Activated naive CD8-positive, alpha-beta T cell treated with anti-CD3 and anti-CD28 coated beads, Interleukin-2, amount 50 U/mL, for 24 hours (primary cell): ENCODE measurements around the gene ZDHHC17.
"Not testable (repeated sequence)": the region's sequence is repeated elsewhere in the genome, so short reads cannot be mapped to it uniquely, and the experiment has no call there.

ENCODE experiments used
- ATAC-seq: fragments of 150-1000 bp; cut with Tn5 transposase; one replicate; pipeline ENCODE4 v1.10.0; 2021
- DNase-seq: peaks from one replicate; pipeline ENCODE4 v3.0.0; 2021
- H3K27ac Mint-ChIP-seq: one replicate; pipeline ENCODE4 v1.8.0; 2021; ENCODE audit warnings: mild to moderate bottlenecking, mixed read lengths
- H3K27me3 Mint-ChIP-seq: one replicate; pipeline ENCODE4 v1.8.0; 2021; ENCODE audit warnings: mixed read lengths
- H3K36me3 Mint-ChIP-seq: one replicate; pipeline ENCODE4 v1.8.0; 2021; ENCODE audit warnings: low read depth, mixed read lengths
- H3K4me1 Mint-ChIP-seq: one replicate; pipeline ENCODE4 v1.8.0; 2021; ENCODE audit warnings: mixed read lengths
- H3K4me3 Mint-ChIP-seq: one replicate; pipeline ENCODE4 v1.8.0; 2021; ENCODE audit warnings: mild to moderate bottlenecking, moderate library complexity, mixed read lengths
- H3K9me3 Mint-ChIP-seq: one replicate; pipeline ENCODE4 v1.8.0; 2021; ENCODE audit warnings: mixed read lengths

The ZDHHC17 gene

DNA sequence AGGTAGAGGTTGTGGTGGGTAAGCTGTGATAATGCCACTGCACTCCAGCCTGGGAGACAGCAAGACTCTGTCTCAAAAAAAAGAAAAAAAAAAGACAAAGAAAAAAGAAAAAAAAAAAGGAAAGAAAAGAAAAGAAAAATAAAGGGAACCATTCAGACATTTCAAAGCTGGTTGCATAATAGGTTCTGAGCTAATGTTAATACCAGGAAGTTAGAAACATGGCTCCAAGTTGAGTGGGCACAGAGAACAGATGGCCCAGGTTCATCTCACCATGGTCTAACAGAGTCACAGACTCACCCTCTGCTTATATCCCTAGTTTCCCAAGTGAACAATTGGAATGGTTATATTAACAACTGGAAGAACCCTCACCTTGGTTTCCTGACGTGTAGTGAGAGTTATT, 17.4 kb upstream of the ZDHHC17 start:
- Mint-ChIP-seq H3K36me3 (no peaks in the 10 kb centered on the region), H3K27me3 (peaks cover 2% of the 10 kb centered on the region), H3K9me3 (no peaks in the 10 kb centered on the region), H3K27ac (no peak overlapping the region), H3K4me3 (no peak overlapping the region), H3K4me1 (no peaks in the 10 kb centered on the region)
- DNase-seq: no peak
- ATAC-seq: no peak

DNA sequence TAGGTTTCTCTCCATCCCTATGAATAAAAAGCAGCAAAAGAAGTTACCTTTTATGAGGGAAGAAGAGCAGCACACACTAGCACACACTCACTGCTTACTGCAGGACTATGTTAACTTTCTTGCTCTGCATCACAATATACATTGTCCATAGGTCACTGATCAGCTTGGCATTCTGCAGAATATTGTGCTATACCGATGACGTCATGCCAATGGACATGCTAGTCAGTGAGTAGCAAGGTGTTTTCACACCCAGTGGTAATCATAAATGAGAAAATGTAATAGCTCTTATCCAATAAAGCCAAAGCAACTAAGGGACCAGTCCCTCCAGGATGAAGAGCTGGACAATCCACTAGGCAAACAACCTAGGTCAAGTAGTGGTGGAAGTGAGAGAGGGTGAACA, 16.7 kb upstream of the ZDHHC17 start:
- no peak for ATAC-seq
- Mint-ChIP-seq H3K27me3 (peaks cover 2% of the 10 kb centered on the region), H3K27ac (no peak overlapping the region), H3K4me1 (no peaks in the 10 kb centered on the region), H3K36me3 (no peaks in the 10 kb centered on the region), H3K4me3 (no peak overlapping the region), H3K9me3 (no peaks in the 10 kb centered on the region)
- DNase-seq: no peak

- no peaks in the 10 kb centered on the region for H3K4me1 Mint-ChIP-seq
- H3K9me3 Mint-ChIP-seq: no peaks in the 10 kb centered on the region
- H3K27ac Mint-ChIP-seq: no peak overlapping the region
- DNase-seq (no peak), ATAC-seq (no peak)
- no peak overlapping the region for H3K4me3 Mint-ChIP-seq
- H3K36me3 Mint-ChIP-seq: no peaks in the 10 kb centered on the region
- peaks cover 2% of the 10 kb centered on the region for H3K27me3 Mint-ChIP-seq
Measured at GRCh38 chr12:76755829-76756379, 8.0 kb upstream of the ZDHHC17 start.

GRCh38 chr12:76757694-76758093, 6.2 kb upstream of the ZDHHC17 start:
- Mint-ChIP-seq H3K36me3 (no peaks in the 10 kb centered on the region), H3K4me3 (no peak overlapping the region), H3K4me1 (no peaks in the 10 kb centered on the region), H3K27me3 (peaks cover 2% of the 10 kb centered on the region), H3K27ac (no peak overlapping the region), H3K9me3 (no peaks in the 10 kb centered on the region)
- no peak for ATAC-seq
- no peak for DNase-seq

GRCh38 chr12:76762601-76762980, 1.3 kb upstream of the ZDHHC17 start:
- Mint-ChIP-seq H3K4me1 (peaks cover 34% of the 10 kb centered on the region), H3K27ac (no peak overlapping the region), H3K27me3 (no peaks in the 10 kb centered on the region), H3K36me3 (no peaks in the 10 kb centered on the region), H3K9me3 (no peaks in the 10 kb centered on the region), H3K4me3 (peak overlapping the region; percentile 96)
- DNase-seq: no peak
- no peak for ATAC-seq

- ATAC-seq (no peak), DNase-seq (no peak)
- Mint-ChIP-seq H3K4me3 (peak overlapping the region; percentile 96), H3K9me3 (no peaks in the 10 kb centered on the region), H3K27ac (peak overlapping the region; percentile 96), H3K4me1 (peaks cover 47% of the 10 kb centered on the region), H3K27me3 (no peaks in the 10 kb centered on the region), H3K36me3 (no peaks in the 10 kb centered on the region)
Measured at GRCh38 chr12:76764856-76765255, 941 bp downstream of the ZDHHC17 start.

- no peak for ATAC-seq
- peaks cover 49% of the 10 kb centered on the region for H3K4me1 Mint-ChIP-seq
- peak overlapping the region; percentile 96 for H3K27ac Mint-ChIP-seq
- H3K4me3 Mint-ChIP-seq: peak overlapping the region; percentile 96
- H3K36me3 Mint-ChIP-seq: no peaks in the 10 kb centered on the region
- no peak for DNase-seq
- H3K27me3 Mint-ChIP-seq: no peaks in the 10 kb centered on the region
- H3K9me3 Mint-ChIP-seq: no peaks in the 10 kb centered on the region
Measured at GRCh38 chr12:76765598-76765997, 1.7 kb downstream of the ZDHHC17 start.

- H3K36me3 Mint-ChIP-seq: no peaks in the 10 kb centered on the region
- H3K27ac Mint-ChIP-seq: no peak overlapping the region
- H3K9me3 Mint-ChIP-seq: no peaks in the 10 kb centered on the region
- H3K27me3 Mint-ChIP-seq: no peaks in the 10 kb centered on the region
- peaks cover 49% of the 10 kb centered on the region for H3K4me1 Mint-ChIP-seq
- peak overlapping the region; percentile 96 for H3K4me3 Mint-ChIP-seq
- DNase-seq (no peak), ATAC-seq (no peak)
Measured at GRCh38 chr12:76766161-76766560, 2.2 kb downstream of the ZDHHC17 start.

- H3K9me3 Mint-ChIP-seq: no peaks in the 10 kb centered on the region
- no peak overlapping the region for H3K4me3 Mint-ChIP-seq
Measured at GRCh38 chr12:76768576-76768975, 4.7 kb downstream of the ZDHHC17 start.

GRCh38 chr12:76777765-76778216, 13.9 kb downstream of the ZDHHC17 start:
- Mint-ChIP-seq H3K4me3 (peak overlapping the region; percentile 33), H3K36me3 (peaks cover 18% of the 10 kb centered on the region), H3K9me3 (peaks cover 14% of the 10 kb centered on the region), H3K4me1 (peaks cover 60% of the 10 kb centered on the region), H3K27me3 (no peaks in the 10 kb centered on the region), H3K27ac (no peak overlapping the region)
- DNase-seq: no peak
- peak; percentile 52 for ATAC-seq

More at GRCh38 chr12:76768576-76768975, 4.7 kb downstream of the ZDHHC17 start:
- Mint-ChIP-seq H3K36me3 (peaks cover 3% of the 10 kb centered on the region), H3K27me3 (no peaks in the 10 kb centered on the region), H3K4me1 (peaks cover 51% of the 10 kb centered on the region), H3K27ac (no peak overlapping the region)
- DNase-seq (no peak), ATAC-seq (no peak)

DNA sequence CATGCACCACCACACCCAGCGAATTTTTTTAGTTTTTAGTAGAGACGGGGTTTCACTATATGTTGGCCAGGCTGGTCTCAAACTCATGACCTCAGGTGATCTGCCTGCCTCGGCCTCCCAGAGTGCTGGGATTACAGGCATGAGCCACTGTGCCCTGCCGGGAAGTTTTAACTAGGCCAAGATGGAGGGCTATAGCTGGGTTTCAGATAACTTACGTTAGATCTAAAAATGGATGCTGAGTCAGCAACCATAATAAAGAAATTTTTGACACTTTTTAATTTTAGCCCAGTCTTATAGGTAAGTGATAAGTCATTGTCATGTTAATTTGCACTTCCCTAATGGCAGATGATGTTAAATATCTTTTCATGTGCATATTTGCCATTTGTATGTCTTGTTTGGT, 14.4 kb downstream of the ZDHHC17 start:
- Mint-ChIP-seq H3K9me3 (peaks cover 14% of the 10 kb centered on the region), H3K4me1 (peaks cover 66% of the 10 kb centered on the region), H3K36me3 (peaks cover 19% of the 10 kb centered on the region), H3K27ac (no peak overlapping the region), H3K27me3 (no peaks in the 10 kb centered on the region), H3K4me3 (no peak overlapping the region)
- DNase-seq (no peak), ATAC-seq (no peak)

DNA sequence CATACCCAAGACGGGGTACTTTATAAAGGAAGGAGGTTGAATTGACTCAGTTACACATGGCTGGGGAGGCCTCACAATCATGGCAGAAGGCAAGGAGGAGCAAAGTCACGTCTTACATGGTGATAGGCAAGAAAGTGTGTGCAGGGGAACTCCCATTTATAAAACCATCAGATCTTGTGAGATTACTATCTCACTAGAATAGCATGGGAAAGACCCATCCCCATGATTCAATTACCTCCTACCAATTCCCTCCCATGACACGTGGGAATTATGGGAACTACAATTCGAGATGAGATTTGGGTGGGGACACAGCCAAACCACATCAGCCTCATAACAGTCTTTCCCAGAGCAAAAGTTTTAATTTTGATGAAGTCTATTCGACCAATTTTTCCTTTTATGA, 15.4 kb downstream of the ZDHHC17 start:
- Mint-ChIP-seq H3K4me1 (peaks cover 68% of the 10 kb centered on the region), H3K36me3 (peaks cover 22% of the 10 kb centered on the region), H3K9me3 (peaks cover 14% of the 10 kb centered on the region)
- not testable (repeated sequence) for H3K4me3 Mint-ChIP-seq, DNase-seq, H3K27me3 Mint-ChIP-seq, ATAC-seq, H3K27ac Mint-ChIP-seq

DNA sequence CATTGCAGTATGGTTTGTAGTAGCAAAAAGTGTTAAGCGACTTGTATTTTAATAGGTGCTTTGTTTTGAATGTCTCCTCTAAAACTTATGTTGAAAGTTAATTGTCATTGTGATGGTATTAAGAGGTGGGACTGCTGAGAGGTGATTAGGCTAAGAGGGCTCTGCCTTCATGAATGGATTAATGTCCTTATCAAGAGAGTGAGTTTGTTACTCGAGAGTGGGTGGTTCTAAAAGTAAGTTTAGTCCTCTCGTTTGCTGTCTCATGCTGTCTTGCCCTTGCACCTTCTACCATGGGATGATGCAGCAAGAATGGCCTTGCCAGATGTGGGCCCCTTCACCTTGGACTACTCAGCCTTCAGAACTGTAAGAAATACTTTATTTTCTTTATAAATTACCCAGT, 17.4 kb downstream of the ZDHHC17 start:
- Mint-ChIP-seq H3K4me3 (no peak overlapping the region), H3K36me3 (peaks cover 22% of the 10 kb centered on the region), H3K9me3 (peaks cover 19% of the 10 kb centered on the region), H3K4me1 (peaks cover 62% of the 10 kb centered on the region), H3K27ac (no peak overlapping the region), H3K27me3 (no peaks in the 10 kb centered on the region)
- ATAC-seq: no peak
- no peak for DNase-seq

- no peak for DNase-seq
- no peak for ATAC-seq
- H3K36me3 Mint-ChIP-seq: peaks cover 21% of the 10 kb centered on the region
- peaks cover 53% of the 10 kb centered on the region for H3K4me1 Mint-ChIP-seq
- no peak overlapping the region for H3K4me3 Mint-ChIP-seq
- H3K9me3 Mint-ChIP-seq: peaks cover 22% of the 10 kb centered on the region
- no peaks in the 10 kb centered on the region for H3K27me3 Mint-ChIP-seq
- peak overlapping the region; percentile 70 for H3K27ac Mint-ChIP-seq
Measured at GRCh38 chr12:76782526-76782925, 18.6 kb downstream of the ZDHHC17 start.

GRCh38 chr12:76784600-76785051, 20.7 kb downstream of the ZDHHC17 start:
- ATAC-seq (no peak), DNase-seq (no peak)
- Mint-ChIP-seq H3K36me3 (peaks cover 14% of the 10 kb centered on the region), H3K9me3 (peaks cover 12% of the 10 kb centered on the region), H3K27me3 (no peaks in the 10 kb centered on the region), H3K4me1 (peaks cover 37% of the 10 kb centered on the region), H3K4me3 (no peak overlapping the region), H3K27ac (no peak overlapping the region)

GRCh38 chr12:76785407-76785806, 21.5 kb downstream of the ZDHHC17 start:
- Mint-ChIP-seq H3K27ac (no peak overlapping the region), H3K27me3 (no peaks in the 10 kb centered on the region)

More at GRCh38 chr12:76785407-76785806, 21.5 kb downstream of the ZDHHC17 start:
- no peak overlapping the region for H3K4me3 Mint-ChIP-seq
- H3K36me3 Mint-ChIP-seq: peaks cover 11% of the 10 kb centered on the region
- H3K9me3 Mint-ChIP-seq: peaks cover 8% of the 10 kb centered on the region
- peaks cover 38% of the 10 kb centered on the region for H3K4me1 Mint-ChIP-seq
- ATAC-seq (no peak), DNase-seq (no peak)
